PC-9 (cell line): ENCODE data around the gene DCHS1. TPM values are rescaled to one million over a fixed set of nuclear protein-coding genes. Genes with fewer than 3 reads are reported as not detected.

Experiments
- BruUV-seq: library from RNA; stranded (reverse); fragments of 400-500 nt; replicated peaks from 2 replicates; lab custom pipeline; 2021; lab: Mats Ljungman, UMichigan
- CTCF ChIA-PET: fragments of 300-600 bp; sonication (Branson Sonifier 250); formaldehyde crosslinking; loops from one replicate; lab custom pipeline; 2022; ENCODE audit warnings: antibody characterized with exemption; lab: Charles Lee
- POLR2A ChIA-PET: fragments of 300-600 bp; sonication (Branson Sonifier 250); formaldehyde crosslinking; loops from one replicate; lab custom pipeline; 2022; ENCODE audit warnings: antibody characterized with exemption; ENCODE audit not compliant: unreplicated experiment; lab: Charles Lee
- DNase-seq, 2 experiments: peaks; one replicate each; pipeline versions ENCODE4 v3.0.0 to v3.0.0-alpha.2; 2015 to 2022; ENCODE audit warnings: mixed read lengths in 1 of 2
- H2AFZ ChIP-seq: fragments of 200-600 bp; sonication (generic); 2 replicates; pipeline ENCODE4 v1.8.1; 2017; ENCODE audit warnings: antibody characterized with exemption
- H3F3A ChIP-seq: fragments of 200-600 bp; sonication (generic); 2 replicates; pipeline ENCODE4 v1.8.1; 2017; ENCODE audit warnings: antibody characterized with exemption, mild to moderate bottlenecking, low read depth; ENCODE audit not compliant: insufficient read depth
- H3K27ac ChIP-seq: fragments of 200-600 bp; sonication (generic); 2 replicates; pipeline ENCODE4 v1.6.1; 2016; ENCODE audit warnings: mixed run types
- H3K27me3 ChIP-seq: fragments of 200-600 bp; sonication (generic); 2 replicates; pipeline ENCODE4 v1.6.1; 2016; ENCODE audit warnings: low read depth, mixed run types; ENCODE audit not compliant: insufficient read depth
- H3K36me3 ChIP-seq: fragments of 200-600 bp; sonication (generic); 2 replicates; pipeline ENCODE4 v1.6.1; 2016; ENCODE audit warnings: low read depth, mixed run types
- H3K4me1 ChIP-seq: fragments of 200-600 bp; sonication (generic); replicated peaks from 2 replicates; pipeline ENCODE4 v1.6.1; 2016; ENCODE audit warnings: mixed run types; ENCODE audit not compliant: insufficient read depth
- H3K4me2 ChIP-seq: fragments of 200-600 bp; sonication (generic); 2 replicates; pipeline ENCODE4 v1.6.1; 2017; ENCODE audit warnings: mixed run types
- H3K4me3 ChIP-seq: fragments of 200-600 bp; sonication (generic); 2 replicates; pipeline ENCODE4 v1.6.1; 2016; ENCODE audit warnings: mixed run types
- H3K79me2 ChIP-seq: fragments of 200-600 bp; sonication (generic); 2 replicates; pipeline ENCODE4 v1.6.1; 2017; ENCODE audit warnings: low read depth, mixed run types
- H3K9me2 ChIP-seq: fragments of 200-600 bp; sonication (generic); 2 replicates; pipeline ENCODE4 v1.8.1; 2017; ENCODE audit warnings: mild to moderate bottlenecking; ENCODE audit not compliant: insufficient read depth
- H3K9me3 ChIP-seq: fragments of 200-600 bp; sonication (generic); 2 replicates; pipeline ENCODE4 v1.8.1; 2016; ENCODE audit warnings: low read depth; ENCODE audit not compliant: insufficient read depth
- H4K20me1 ChIP-seq: fragments of 200-600 bp; sonication (generic); 2 replicates; pipeline ENCODE4 v1.8.1; 2017; ENCODE audit not compliant: insufficient read depth
- EZH2 ChIP-seq: fragments of 200-600 bp; sonication (generic); IDR thresholded peaks from 2 replicates; pipeline ENCODE4 v1.8.0; 2017; ENCODE audit warnings: antibody characterized with exemption, low read depth
- intact Hi-C: fragments of 100-400 bp; cut with micrococcal nuclease; formaldehyde crosslinking; loops from one replicate; pipeline ENCODE4 v1.10.0; 2022; ENCODE audit not compliant: unreplicated experiment
- total RNA-seq: library from RNA; stranded (reverse); gene quantifications from 2 replicates; pipeline ENCODE4 v1.2.3, GENCODE V29; 2021
- TF ChIP-seq, protein P1 (sequence below): fragments of 200-600 bp; sonication (generic); conservative IDR thresholded peaks from 2 replicates; pipeline ENCODE4 v1.6.1; 2017; ENCODE audit warnings: mixed run types, antibody characterized with exemption, mild to moderate bottlenecking, moderate library complexity

The DCHS1 gene
- total RNA-seq, 1 experiment from 2014 or later, result 0.22 TPM

DNA sequence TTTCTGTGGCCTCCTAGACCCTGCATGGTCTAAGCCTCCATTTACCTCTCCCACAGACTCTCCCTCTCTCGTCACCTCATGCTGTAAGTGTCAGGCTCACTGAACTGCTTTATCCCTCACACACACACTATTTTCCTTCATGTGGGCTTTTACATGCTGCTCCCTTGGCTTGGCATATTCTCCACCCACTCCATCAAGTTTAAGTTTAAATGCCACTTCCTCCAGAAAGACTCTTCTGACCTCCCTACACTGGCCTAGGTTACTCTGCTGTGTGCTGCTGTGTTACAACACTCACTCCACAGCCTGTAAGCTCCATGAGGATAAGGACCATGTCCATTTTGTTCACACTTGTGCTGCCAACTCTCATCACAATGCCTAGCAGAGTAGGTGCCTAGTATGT, 2.5 kb downstream of the DCHS1 start:
- no peak for DNase-seq
- Histone ChIP-seq H3K4me2 (no peak overlapping the region), H3K27ac (no peak overlapping the region), H4K20me1 (no peaks in the 10 kb centered on the region), H3K9me2 (no peaks in the 10 kb centered on the region), H3K4me1 (no peaks in the 10 kb centered on the region), H3K79me2 (no peaks in the 10 kb centered on the region), H3F3A (no peaks in the 10 kb centered on the region), H3K27me3 (peaks cover 2% of the 10 kb centered on the region; the same call in 1 of the 2 replicates), H3K36me3 (no peaks in the 10 kb centered on the region), H2AFZ (no peak overlapping the region), H3K9me3 (no peaks in the 10 kb centered on the region), H3K4me3 (no peak overlapping the region)
- TF ChIP-seq, protein P1, sequence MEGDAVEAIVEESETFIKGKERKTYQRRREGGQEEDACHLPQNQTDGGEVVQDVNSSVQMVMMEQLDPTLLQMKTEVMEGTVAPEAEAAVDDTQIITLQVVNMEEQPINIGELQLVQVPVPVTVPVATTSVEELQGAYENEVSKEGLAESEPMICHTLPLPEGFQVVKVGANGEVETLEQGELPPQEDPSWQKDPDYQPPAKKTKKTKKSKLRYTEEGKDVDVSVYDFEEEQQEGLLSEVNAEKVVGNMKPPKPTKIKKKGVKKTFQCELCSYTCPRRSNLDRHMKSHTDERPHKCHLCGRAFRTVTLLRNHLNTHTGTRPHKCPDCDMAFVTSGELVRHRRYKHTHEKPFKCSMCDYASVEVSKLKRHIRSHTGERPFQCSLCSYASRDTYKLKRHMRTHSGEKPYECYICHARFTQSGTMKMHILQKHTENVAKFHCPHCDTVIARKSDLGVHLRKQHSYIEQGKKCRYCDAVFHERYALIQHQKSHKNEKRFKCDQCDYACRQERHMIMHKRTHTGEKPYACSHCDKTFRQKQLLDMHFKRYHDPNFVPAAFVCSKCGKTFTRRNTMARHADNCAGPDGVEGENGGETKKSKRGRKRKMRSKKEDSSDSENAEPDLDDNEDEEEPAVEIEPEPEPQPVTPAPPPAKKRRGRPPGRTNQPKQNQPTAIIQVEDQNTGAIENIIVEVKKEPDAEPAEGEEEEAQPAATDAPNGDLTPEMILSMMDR, result no peak
- TF ChIP-seq EZH2, result no peak
- ChIA-PET CTCF (no interaction called here), POLR2A (interaction anchor here (0.6 kb wide), 1 partner anchor 440 kb away, joined by 3 read pairs; no protein-coding TSS in a partner anchor)
- intact Hi-C loops, result no loop called here
- no TSS peak for BruUV-seq

DNA sequence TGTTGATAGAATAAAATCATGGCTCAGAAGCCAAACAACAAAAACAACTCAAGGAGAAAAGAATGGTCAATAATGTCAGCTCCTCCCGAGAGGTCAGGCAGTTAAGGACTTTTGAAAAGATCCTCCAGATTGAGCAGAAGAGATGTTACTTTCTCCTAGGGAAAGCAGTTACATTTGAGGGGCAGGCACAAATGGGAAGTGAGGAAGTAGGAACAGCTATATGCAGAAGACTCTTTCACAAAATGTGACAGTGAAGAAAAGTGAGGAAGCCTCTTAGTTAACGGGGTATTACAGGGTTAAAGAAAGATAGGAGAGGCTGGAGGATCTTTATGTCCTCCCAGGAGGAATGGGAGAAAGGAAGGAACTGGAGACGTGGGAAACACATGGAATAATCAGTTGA, 3.4 kb downstream of the DCHS1 start:
- intact Hi-C loops, result no loop called here
- H3K27ac ChIP-seq, result no peak overlapping the region

DNA sequence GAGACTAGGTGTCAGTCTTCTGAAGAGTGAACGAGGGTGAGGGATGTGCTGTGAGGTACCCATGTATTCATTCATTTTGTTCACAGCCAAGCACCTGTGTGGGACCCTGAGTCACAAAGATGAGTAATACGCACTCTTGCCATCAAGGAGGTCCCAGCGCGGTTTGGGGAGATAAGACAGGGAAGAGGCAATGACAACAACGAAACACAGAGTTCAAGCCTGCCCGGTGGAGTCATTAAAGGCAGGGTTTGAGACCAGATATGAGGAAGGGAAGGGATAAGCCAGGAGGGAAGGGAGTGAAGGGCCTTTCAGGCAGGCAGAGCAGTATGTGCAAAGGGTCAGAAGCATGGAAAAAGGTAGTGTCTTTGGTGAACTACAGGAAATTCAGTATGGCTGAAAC, 4.6 kb downstream of the DCHS1 start:
- Histone ChIP-seq H3K4me3 (no peak overlapping the region), H3K27ac (no peak overlapping the region), H3K4me1 (no peaks in the 10 kb centered on the region), H3K9me3 (no peaks in the 10 kb centered on the region), H3K27me3 (peaks cover 2% of the 10 kb centered on the region; the same call in 1 of the 2 replicates), H4K20me1 (no peaks in the 10 kb centered on the region), H3K36me3 (no peaks in the 10 kb centered on the region), H3K9me2 (no peaks in the 10 kb centered on the region), H3K4me2 (no peak overlapping the region), H2AFZ (no peak overlapping the region), H3K79me2 (no peaks in the 10 kb centered on the region), H3F3A (no peaks in the 10 kb centered on the region)
- no peak for DNase-seq
- intact Hi-C loops, result no loop called here
- CTCF ChIA-PET, result no interaction called here
- no TSS peak for BruUV-seq
- TF ChIP-seq, protein P1, result no peak
- no peak for TF ChIP-seq EZH2
- POLR2A ChIA-PET, result no interaction called here

More for the DNA sequence above, 3.4 kb downstream of the DCHS1 start:
- BruUV-seq, result no TSS peak
- Histone ChIP-seq H3K4me2 (no peak overlapping the region), H3K4me1 (no peaks in the 10 kb centered on the region), H3K9me2 (no peaks in the 10 kb centered on the region), H3F3A (no peaks in the 10 kb centered on the region), H3K36me3 (no peaks in the 10 kb centered on the region), H3K4me3 (no peak overlapping the region), H2AFZ (no peak overlapping the region), H3K27me3 (peaks cover 2% of the 10 kb centered on the region; the same call in 1 of the 2 replicates), H3K79me2 (no peaks in the 10 kb centered on the region), H4K20me1 (no peaks in the 10 kb centered on the region), H3K9me3 (no peaks in the 10 kb centered on the region)
- TF ChIP-seq EZH2, result no peak
- TF ChIP-seq, protein P1, result no peak
- no peak for DNase-seq
- CTCF ChIA-PET, result no interaction called here
- POLR2A ChIA-PET, result interaction anchor here (0.6 kb wide), 2 partner anchors 33 to 440 kb away, joined by 3 read pairs; partner anchors contain the start of gene TPP1
